HG03175 (cell line): ENCODE results near the gene HMGXB3.

Experiments used
- ATAC-seq: cut with Tn5 transposase; IDR thresholded peaks from one replicate; pipeline ENCODE4 v1.9.1; 2021; ENCODE audit warnings: mild to moderate bottlenecking, moderate library complexity; ENCODE audit not compliant: unreplicated experiment

HMGXB3 gene

DNA sequence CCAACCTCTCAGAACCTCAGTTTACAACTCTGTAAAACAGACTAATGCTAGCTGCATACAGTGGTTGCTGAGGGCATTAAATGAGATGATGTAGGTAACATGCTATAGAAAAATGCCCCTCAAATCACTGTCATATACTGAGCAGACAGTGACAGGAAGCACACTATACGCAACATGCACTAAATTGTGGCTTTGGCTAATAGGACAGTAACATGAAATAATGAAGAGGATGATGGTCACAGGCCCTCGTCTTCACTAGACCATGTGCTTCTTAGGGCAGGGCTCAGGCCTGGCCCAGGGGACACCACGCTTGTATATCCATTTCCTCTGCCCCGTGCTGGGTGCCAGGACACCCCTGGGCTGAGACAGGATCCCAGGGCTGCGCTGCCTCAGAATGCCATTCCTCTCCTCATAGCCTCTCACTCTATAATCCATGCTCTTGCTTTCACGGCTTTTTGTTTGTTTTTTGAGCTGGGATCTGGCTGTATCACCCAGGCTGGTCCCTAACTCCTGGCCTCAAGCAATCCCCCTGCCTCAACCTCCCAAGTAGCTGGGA lies 66.9 kb downstream of the HMGXB3 start:
- no peak for ATAC-seq

DNA sequence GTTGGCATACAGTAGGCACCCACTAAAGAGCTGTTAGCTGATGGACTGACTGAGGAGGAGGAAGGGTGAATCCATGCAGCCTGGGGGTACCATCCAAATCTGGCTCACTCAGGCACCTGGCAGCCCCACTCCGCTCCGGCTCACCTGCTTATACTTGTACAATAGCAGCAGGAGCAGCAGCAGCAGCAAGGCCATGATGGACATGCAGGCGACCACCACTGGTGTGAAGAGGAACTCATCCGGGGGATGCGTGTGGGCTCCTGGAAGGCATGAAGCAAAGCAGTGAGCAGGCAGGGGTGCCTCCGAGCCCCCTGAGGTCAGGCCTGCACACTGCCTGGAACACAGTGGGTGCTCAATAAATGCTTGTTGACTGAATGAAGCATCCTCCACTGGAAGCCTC lies 67.5 kb downstream of the HMGXB3 start:
- no peak for ATAC-seq

DNA sequence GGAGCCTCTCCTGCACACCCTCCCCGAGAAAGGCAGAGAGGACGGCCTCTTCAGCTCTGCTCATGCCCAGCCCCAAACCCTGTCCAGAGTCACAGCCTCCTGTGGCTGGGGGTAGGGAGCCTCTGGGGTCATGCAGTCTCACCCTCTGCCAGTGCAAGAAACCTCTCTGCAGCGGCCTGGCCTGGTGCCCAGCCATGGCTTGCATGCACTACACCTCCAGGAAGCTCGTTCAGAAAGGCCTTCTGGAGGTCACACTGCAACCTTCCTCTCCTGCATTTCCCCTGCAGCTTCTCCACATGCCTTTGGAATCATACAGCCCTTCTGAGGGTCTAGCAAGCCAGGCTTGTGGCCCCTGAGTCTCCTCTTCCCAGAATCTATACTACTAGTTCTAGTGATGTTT lies 67.9 kb downstream of the HMGXB3 start:
- no peak for ATAC-seq

DNA sequence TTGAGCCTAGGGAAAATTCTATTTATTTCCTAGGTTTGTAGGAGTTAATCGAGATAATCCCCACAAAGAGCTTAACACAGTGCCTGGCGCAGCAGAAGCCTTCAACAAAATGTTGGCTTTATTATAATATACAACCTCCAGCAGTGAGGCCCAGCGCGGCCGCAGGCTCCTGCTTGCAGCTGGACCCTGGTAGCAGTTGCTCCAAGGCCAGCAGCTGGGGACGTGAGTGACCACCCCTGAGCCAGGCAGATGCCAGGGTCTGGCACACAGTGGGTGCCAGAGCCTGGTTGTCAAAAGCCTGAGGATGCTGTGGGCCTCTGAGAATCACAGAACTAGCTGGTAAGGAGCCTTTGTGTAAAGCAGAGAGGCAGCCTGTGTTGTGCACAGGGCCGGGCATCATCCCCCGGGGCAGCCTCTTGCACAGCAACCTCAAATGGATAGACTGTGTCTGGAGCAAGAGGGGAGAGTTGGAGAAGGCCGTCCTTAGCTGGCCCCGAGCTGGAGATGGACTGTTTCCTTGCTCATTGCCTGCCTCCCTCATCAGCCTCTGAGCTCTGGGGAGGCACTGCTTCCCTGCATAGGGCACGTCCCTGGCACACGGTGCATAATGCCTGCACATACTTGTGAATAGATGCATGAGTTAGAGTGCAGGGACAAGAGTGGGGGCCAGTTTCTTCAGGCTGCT lies 68.6 kb downstream of the HMGXB3 start:
- no peak for ATAC-seq

DNA sequence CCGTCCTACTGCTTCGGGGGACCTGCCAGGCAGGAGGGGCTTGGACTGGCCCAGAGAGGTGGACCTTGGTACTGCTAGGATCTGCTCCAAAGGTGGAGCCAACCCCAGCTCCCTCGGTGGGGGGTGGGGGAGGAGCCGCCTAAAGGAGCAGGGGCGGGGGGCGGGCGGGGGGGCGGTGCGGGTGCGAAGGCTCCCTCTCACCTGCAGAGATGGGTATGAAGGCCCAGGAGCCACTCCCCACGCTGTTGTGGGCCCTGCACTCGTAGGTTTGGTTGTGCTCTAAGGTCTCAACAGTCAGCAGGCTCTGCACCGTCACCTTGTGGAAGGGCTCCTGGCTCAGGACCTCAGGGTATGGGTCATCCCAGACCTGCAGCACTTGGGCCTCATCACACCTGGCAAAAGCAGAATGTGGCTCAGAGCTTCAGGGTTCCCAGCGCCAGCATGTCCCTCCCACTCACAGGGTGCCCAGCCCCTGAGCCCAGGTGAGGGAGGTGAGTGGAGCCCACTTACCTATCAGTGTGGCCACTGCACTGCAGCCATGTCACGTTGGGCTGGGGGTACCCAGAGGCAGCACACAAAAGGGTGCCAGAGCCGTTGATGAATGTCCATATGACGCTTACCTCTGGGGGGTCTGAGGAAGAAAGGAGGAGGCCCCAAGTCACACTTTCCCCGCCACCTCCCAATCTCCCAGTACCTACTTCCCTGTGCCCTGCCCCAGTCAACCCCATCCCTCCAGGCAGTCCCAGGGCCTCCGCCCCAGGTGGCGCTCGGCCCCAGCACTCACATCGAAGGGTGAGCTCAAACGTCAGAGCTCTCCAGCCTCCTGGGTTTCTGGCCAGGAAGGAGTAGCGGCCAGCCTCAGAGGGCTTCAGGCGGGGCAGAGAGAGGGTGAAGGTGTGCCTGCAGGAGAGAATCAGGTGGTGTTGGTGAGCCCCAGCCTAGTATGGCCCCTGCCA lies 69.4 kb downstream of the HMGXB3 start:
- no peak for ATAC-seq

DNA sequence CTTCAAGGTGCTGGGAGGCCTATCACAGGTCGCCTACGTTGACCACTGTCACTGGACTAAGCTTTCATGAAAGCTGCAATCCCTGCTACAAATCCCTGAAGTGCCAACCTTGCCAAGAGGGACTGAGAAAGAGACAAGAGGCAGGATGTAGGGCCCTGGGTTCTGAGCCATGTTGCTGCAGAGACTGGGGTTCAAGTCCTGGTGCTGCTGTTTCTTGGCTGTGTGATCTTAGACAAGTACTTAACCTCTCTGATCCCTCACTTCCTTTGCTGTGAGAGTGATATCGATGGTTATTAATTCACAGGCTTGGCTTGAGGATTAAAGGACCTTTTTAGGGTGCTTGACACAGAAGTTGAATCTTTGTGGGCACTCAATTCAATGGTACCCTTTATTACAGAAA lies 70.3 kb downstream of the HMGXB3 start:
- no peak for ATAC-seq

DNA sequence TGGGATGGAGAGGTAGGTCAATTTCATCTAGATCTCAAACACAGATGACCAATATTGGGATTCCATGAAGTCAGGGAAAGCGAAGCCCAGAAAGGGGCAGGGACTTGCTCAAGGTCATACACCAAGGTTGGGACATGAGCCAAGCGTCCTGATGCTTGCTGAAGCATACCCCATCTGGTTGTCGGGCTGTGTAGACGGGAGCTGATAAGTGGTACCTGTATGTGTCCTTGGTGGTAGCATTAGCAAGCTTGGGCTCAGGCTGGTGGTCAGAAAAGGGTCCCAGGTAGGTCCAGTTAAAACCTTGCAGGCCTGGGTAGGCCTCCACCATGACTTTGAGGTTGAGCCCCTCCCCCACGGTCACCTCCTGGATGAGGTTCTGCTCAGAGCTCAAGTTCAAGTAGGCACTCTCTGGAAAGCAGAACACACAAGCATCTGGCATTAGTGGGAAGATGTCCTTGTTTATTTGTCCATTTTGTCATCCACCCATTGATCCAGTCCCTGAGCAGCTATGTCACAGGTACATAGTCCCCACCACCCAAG lies 72.6 kb downstream of the HMGXB3 start:
- no peak for ATAC-seq

DNA sequence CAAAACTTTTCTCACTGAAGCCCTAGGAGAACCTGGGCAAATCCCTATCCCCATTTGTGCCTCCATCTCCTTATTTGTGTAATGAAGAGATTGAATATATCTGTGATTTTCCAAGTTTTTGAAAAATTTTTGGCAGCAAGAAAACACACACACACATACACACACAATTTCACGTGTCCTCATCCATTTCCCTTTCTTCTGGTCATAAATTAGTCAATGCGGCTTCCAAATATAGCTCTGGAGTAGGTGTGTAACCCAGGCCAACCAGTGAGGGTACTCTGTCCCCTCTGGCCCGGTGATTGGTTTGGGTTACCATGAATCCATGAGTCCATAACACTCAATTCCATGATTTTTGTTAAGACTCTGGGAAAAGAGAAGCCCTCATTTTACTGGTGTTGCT lies 73.1 kb downstream of the HMGXB3 start:
- ATAC-seq, result no peak

DNA sequence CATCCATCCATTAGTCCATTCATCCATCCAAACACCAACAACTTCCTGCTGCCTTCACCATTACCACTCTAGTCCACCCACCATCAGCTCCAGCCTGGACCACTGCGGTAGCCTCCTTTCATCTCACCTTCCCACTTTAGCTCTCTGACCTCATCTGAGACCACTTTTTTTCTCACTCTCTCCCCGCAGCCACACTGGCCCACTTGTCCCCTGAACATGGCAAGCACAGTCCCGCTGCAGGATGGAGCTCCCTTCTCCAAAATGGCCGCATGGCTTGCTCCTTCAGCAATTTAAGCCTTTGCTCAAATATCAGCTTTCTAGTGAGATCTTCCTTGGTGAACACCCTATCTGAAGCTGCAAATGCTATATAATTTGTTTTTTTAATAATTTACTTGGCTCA lies 74.7 kb downstream of the HMGXB3 start:
- ATAC-seq, result no peak

DNA sequence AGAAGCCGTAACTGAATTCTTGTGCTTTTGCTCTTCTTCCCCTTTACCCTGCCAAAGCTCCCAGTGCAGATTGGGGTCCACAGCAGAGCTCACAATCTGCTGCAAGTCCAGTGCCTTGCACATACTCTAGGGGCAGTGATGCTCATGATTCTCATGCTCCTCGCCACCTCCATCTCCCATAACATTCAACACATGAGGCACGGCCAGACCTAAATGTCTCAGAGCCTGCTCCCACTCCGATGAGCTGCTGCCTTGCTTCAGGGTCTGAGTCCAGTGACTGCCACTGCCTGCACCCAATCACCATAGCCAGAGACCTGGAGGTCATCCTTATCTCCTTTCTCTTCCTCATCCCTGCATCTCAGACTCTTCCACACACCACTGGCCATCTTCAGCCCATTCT lies 75.3 kb downstream of the HMGXB3 start:
- ATAC-seq, result no peak

DNA sequence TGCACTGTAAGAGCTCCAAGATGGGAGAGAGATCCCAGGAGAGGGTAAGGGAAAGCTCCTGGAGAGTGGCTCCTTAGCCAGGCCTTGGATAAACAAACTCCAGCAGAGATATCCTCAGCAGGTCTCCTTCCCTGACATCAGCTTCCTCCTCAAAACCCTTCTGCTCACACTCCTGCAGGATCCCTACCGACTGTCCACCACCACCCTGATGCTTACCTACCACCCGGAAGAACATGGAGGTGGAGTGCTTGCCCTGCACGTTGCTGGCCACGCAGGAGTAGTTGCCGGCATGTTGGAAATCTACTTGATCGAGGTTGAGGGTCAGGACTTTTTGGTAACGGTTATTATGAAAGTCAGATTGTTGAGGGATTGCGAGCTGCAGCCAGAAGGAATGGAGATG lies 76.5 kb downstream of the HMGXB3 start:
- no peak for ATAC-seq

DNA sequence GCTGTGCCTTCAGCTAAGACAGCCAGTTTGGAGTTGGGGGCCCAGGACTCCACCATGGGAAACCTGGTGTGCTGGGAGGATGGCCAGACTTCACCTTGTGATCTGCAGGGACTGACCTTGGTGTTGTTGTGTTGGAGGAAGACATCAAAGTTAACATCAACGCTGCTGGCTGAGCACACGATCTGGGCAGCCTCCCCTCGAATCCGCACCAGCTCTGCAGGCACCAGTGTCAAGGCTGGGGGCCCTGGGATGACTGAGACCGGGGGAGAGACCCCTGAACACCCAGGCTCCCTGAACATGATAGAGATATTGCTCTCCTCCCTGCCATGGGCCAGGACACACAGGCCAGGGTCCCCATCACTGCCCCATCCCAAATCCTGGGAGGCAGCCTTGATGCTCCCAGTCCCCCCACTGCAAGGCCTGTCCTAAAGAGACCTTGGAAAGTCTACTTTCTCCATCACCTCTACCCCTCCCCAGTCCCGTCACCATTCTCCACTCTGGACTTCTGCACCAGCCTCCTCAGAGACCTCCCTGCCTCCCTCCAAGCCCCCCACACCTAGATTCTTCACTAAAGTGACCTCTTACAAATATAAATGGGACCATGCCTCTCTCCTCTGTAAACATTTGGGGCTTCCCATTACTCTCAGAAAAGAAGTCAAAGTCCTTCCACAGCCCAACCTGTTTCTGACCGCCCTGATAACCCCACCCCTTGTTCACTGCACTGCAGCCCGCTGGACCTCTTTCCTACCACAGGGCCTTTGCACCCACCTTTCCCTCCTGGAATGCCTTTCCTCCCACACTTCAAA lies 77.7 kb downstream of the HMGXB3 start:
- no peak for ATAC-seq

DNA sequence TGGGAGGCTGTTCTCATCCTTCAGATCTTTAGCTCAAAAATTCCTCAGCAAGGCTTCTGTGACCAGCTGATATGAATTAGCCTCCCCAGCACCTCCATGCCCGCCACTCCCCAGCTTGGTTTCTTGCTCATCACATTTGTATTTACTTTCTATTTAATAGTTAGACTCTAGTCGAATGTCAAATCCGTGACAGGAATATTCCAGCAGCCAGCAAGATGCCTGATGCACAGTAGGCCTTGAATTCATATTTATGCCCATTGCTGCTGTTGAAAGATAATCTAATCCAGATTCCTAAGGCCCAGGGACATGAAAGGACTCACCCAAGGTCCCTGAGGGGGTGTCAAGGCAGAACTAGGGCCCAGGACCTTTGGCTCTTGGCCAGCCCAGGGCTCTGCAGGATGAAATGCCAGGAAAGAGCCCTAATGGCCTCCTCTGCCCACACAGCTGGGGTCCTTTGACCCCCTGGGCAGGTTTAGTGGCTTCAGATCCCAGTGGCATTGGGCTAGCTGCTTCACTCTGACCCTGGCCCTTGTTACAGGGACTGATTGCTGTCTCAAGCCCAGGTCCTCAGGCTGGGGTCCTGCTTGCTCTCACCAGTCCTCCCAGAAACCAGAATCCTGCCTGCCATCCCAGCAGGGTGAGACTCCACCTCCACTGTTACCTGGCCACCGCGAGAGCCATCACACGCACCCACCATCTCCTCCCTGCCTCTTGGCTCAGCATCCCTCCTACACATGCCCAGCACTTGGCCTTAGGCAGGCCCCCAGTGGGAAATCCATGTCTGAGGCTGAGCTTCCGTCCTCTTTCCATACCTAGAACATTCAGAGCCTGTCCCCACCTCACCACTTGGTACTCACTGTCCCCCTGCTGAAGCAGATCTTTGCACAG lies 78.5 kb downstream of the HMGXB3 start:
- ATAC-seq, result no peak

DNA sequence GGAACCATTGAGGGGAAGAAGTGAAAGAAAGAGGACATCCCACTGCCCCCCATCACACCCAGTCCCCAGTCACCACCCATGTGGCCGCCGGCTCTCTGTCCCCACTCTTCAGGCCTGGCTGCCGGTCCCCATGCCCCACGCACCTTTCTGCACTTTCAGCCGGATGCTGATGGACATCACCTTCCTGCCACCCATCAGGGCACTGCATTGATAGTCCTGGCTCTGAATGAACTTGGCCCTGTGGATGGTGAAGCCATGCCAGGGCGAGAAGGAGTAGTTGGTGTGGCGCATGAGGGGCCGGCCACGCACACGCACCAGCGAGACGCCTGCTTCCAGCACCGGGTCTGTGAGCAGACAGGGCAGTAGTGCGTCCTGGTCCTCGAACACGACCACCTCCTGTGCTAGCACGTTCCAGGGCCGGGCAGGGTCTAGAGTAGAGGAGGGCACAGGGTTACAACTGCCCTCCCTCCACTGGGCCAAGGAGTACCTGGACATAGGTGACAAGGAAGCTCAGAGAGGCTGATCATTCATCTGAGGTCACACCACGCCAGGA lies 79.4 kb downstream of the HMGXB3 start:
- no peak for ATAC-seq

DNA sequence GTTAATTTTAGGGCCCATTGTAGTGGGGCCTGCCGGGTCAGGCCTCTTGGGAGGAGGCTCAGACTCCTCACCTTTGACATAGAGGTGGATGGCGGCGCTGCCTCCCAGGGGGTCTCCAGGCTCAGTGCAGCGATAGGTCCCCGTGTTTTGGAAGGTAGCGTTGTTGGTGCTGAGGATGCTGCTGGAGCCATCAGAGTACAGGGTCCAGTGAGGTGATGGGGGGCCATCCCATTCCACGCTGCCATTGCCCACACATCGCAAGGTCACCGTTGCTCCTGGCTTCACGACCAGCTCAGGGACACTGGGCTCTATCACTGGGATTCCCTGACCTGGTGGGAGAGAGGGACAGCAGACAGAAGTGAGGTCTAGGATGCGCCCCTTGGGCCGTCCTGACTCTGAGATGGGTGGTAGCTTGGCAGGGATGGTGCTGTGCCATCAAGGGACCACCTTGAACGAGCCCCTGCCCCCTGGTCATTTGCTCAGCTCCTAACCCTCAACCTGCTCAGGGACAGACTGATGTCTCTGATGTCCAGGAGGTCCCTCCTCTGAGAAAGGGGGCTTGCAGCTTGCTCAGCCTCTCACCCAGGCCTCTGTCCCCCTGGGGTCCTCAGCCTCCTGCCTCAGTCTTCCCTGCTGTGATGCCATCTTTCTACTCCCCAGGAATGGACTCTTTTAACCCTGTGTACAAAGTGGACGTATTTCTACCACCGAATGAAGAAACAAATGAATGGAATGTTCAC lies 80.3 kb downstream of the HMGXB3 start:
- ATAC-seq, result no peak

DNA sequence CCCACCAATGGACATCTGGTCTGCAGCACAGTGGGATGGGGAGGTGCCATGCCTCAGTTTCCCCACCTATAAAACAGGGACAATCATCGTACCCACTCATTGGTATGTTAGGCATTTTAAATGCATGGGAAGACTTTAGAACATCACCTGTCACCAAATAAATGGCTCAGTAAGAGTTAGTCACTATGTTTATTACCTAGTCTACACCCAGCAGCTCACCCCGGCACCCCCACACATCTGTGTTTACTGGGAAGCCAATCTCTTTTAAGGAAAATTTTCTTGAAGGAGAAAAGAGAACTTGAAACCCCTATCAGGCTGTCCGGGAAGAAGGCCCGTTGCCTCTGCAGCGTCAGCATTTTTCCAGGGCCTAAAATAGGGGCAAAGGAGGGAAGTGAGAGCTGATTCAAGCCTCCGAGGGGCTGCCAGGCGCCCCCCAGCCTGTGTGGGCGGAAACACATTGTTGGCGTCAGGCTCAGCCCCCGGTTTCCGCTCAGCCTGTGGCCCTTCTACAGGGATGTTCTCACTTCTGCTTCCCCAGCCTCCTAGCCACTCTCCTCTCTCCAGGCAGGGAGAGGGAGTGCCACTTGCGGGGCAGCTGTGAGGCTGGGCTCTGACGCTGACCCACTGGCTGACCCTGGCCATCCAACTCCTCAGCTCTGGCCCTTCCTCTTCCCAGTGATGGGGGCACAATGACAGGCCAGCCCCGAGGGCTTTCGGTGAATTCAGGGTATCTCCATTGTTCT lies 81.2 kb downstream of the HMGXB3 start:
- ATAC-seq, result peak; percentile 71

DNA sequence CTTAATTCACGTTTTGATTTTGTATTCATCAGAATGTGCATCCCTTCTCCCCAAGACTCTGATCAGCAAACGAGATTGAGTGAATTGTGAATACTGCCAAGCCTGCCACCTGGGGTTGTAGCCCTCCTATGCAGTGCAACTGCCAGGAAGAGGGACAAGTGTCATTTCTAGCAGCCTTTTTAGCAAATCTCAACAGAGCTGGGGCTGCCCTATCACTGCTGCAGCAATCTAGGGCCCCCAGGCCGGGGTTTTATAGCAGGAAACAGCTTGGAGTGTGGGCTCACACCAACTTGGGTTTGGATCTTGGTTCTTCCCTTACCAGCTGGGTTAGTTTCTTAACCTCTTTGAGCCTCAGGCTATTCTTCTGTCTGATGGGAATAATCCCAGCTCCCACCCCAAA lies 81.8 kb downstream of the HMGXB3 start:
- peak; percentile 18 for ATAC-seq

DNA sequence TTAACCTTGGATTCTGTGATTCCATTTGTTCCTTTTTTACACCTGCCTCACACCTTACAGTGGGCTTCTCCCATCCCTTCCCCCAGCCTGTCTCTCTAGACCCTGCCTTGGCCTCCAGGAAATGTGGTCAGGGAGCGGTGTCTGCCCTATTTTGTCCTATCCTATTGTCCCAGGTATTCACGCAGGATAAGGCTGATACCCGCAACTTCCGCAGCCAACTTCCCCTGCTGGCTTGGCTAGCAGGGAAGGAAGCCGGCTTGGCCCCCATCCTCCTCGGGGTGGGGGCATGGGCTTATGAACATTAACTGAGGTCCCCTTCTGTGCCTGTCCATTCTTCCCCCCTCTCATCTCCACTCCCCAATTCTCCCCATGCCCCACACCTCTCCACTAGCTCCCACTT lies 82.3 kb downstream of the HMGXB3 start:
- no peak for ATAC-seq
